Activated naive CD4-positive, alpha-beta T cell (primary cell): ENCODE data around the gene FMOD.
"Not testable (repeated sequence)": the region's sequence is repeated elsewhere in the genome, so short reads cannot be mapped to it uniquely, and the experiment has no call there.

Experiments used
- DNase-seq, 4 experiments: peaks; one replicate each; lab custom pipeline; 2025; lab: John Stamatoyannopoulos, UW

The FMOD gene

DNA sequence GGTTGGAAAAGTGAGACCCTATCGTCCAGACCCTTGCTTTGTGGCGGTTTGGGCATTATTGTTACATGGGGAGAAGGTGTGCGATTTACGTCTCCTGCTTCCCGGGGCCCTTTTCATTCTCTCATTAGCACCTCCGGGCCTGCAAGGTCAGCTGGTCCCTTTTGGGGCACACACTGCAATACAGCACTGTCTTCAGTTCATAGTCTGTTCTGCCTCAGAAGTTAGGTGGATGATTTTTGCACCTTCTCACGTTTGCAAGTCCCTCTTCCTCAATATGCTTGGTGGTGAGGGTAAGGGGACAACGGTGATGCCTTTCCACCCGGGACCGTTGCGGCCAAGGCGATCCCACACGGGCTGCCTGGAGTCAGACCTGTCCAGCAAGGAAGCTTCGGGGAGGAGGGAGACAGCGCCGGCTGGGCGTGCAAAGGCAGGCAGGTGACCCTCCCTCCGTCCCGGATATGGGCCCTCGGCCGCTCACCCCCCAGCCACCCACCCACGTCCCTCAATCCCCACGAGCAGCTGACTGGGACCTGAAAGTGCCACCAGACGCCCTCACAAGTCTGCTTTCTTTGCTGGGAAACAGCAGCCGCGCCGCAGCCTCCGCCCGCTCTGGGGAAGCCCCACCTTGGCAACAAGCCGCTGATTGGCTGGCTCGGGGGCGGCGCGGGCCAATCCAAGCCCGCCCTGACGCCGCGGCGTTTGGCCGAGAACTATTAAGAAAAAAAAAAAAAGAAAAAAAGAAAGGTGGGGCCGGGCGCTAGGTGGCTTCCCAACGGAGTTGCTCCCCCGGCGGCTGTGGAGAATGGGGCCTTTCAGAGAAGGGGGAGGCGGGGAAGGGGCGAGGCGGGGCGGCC lies 23.9 kb downstream of the FMOD start:
- peak; percentile 73 to 93 (median 86) for DNase-seq

DNA sequence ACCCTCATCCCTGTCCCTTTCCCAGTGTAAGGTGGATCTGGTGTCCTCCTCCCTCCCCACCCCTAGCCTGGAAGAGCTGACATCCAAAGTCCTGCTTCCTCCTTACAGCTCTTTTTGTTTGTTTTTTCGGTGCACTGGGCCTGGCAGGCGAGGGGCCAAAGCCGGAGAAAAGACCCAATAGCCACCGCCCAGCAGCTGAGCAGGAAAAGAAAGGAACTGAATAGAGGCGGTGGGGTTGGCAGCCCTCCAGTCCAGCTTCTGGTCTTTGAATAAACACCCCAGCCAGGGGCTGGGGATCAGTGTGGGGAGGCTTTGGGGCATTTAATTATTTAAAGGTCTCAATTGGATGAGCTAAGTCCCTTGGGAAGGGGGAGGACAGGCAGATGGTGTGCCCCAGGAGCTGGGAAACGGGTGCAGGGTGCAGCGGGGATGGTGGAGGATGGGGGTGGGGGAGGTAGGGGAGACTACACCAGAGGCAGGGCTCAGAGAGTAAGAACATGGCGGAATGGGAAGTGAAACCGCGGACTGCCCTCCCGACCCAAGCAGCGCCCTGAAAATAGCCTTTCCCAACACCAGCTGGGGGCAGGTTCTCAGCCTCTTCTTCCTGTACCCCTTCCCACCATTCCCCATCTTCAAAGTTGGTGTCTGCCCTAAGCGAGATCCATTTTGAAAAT lies 25.4 kb downstream of the FMOD start:
- DNase-seq: no peak

DNA sequence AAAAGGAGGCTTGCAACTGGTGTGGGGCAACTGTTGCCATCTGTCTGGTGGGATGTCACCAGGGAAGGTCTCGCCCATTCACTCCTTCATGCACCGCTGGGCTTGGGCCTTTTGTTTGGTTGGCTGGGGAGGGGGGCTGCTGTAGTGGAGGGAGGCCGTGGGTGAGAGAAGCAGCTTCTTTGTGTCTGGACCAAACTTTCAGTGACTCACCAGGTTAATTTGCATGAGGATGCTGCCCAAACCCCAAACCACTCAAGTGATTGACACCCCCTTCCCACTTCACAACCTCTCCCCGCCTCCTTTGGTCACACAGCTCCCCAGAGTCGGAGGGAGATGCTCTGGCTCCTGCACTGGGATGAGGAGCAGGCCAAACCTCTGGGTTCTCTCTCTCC lies 25.9 kb downstream of the FMOD start:
- DNase-seq: peak in 1 of 4 experiments; percentile 24

DNA sequence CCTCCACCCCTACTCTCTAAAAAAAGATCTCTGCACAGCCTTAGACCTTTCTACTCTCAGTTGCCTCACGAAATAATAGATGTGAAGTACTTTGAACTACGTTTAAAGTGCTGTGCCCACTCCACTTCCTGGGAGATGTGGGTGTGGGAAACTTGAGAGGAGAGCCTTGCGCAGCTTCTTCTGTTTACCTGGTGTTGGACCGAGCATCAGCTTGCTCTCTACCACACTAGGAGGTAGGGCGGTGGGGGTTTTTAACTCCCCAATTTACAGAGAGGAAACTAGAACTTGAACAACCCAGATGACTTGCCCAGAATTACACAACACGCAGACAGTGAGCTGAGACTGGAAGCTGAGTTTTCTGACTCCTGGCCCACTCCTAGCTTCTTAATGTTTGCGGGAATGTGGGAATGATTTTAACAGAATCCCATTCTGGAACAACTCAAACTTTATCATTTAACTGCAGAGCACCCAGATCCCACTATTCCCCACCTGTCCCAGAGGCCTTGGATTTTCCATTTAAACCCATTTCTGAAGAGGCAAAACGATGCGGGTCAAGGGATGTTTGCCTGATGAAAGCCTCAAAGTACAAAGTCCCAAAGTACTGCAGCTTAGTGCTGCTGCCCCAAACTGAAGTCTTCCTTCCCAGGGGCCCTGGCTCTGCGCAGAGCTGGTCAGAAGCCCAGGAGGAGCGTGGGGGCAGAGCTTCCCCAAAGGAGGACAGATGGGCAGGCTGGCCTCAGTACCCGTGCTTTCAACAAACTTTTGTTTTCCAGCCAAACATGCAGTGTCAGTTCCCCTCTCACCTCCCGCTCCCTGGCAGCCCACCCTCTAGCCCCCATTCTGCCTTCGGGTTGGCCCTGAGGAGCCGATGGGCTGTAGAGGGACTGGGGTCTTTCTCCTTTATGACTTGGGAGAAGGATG lies 26.6 kb downstream of the FMOD start:
- DNase-seq: peak in 2 of 4 experiments; percentile 13 to 31

DNA sequence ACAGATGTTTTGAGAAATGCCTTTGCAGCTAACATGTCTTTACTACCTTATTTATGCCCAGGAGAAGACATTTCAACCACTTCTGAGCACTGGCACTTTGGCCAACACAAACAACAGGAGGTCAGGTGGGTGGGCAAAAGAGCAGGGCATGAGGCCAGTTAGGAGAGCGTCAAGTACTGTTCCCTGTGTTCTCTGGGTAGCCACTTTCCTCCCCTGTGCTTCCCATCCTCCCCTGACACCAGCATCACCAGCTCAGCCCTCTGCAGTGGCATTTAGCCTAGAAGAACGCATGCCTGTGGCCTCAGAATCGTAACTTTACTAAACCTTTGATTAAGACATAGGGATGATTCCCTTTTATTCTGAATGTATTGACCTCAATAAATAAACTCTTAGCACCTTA lies 27.3 kb downstream of the FMOD start:
- DNase-seq: no peak

DNA sequence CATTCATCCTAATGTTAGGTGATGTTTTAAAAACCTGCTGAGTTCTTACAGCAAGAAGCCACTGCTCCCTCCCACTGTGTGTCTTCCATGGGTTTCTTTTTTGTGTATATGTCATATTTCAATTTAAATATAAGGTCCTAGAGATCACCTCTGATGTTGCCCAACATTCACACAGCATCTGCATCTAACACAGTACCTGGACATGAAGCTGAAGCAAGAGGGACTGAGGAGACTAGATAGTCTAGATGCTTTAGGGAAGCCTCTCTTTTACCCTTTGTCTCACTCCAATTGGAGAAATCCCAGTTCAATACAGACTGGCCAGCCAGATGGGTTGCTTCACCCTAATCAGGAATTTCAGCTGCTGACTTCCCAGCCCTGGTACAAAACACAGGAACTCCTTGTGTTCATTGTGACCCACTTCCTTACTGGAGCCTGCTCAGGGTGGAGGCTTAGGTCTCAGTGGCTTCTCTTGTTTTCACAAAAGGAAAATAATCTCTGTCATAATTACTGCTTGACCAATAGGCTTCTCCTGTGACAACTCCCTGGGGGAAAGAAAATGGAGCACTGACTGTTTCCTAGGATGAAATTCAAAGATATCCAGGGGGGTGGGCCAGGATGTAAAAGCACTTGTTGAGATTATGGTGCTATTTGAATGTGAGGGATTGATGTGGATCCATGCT lies 28.3 kb downstream of the FMOD start:
- DNase-seq: no peak

DNA sequence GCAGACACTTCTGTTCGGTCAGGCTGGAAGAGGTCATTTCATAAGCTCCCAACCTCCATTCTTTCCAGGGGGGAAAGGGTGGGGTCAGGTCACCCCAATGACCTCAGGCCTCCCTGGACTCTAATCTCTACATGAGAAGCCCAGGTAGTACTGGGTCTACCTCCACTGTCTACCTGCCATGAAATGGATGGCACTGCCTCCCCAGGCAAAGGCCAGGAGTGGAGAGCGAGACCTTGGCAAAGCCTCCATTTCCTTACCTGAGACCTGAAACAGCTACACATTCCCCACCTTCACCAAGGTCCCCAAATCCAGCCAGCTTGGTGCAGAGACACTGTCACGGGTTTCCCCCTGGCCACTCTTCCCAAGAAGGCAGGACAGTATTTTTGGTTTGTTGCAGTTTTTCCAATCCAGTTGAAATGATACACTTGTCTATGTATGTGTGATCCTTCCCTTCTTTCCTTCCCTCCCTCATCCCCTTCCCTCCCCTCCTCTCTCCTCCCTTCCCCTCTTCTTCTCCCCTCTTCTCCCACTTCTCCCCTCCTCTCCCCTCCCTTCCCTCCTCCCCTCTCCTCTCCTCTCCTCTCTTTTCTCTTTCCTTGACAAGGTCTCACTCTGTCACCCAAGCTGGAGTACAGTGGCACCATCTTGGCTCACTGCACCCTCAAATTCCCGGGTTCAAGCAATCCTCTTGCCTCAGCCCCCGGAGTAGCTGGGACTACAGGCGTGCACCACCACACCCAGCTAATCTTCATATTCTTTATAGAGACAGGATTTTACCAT lies 29.5 kb downstream of the FMOD start:
- DNase-seq: no peak

DNA sequence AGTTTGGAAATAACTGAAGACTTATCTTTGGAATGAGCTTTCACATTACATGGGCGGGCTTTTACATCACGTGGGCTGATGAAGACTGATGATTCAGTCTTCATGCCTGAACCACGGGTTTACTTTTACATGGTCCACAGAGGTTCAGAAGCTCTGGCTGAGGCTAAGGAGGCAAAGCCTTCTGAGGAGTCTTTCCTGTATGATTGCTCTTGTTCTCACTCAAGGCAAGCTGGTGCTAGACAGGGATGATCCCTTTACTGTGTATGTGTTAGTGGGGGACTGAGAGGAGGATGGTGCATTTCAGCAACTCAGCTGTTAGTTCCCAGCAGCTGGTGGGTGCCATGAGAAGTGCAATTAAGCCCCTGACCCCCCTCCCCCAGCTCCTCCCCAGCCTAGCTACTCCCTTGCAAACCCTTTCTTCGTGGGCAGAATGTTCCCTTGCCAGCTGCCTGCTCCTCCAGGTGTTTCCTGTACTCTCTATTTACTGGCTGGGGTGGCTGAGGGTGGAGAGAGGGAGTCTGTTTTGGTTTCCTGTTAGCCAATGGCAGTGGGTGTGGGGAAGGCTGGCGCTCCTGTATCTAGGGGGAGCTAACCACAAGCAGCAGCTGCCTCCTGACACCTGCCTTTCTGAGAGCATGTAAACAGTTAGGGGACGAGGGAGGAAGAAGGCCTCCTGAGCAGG lies 30.2 kb downstream of the FMOD start:
- DNase-seq: peak in 2 of 4 experiments; percentile 51 to 63

DNA sequence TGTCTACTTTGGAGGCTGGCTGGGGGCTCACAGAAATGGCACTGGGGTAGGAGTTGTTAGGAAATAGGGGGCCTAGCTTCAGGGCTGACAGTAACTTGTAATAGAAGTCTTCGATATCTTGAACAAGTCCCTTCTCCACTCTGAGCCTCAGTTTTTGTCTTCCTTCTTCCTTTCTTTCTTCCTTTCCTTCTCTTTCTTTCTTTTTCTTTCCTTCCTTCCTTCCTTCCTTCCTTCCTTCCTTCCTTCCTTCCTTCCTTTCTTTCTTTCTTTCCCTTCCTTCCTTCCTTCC lies 32.7 kb downstream of the FMOD start:
- DNase-seq: no peak

DNA sequence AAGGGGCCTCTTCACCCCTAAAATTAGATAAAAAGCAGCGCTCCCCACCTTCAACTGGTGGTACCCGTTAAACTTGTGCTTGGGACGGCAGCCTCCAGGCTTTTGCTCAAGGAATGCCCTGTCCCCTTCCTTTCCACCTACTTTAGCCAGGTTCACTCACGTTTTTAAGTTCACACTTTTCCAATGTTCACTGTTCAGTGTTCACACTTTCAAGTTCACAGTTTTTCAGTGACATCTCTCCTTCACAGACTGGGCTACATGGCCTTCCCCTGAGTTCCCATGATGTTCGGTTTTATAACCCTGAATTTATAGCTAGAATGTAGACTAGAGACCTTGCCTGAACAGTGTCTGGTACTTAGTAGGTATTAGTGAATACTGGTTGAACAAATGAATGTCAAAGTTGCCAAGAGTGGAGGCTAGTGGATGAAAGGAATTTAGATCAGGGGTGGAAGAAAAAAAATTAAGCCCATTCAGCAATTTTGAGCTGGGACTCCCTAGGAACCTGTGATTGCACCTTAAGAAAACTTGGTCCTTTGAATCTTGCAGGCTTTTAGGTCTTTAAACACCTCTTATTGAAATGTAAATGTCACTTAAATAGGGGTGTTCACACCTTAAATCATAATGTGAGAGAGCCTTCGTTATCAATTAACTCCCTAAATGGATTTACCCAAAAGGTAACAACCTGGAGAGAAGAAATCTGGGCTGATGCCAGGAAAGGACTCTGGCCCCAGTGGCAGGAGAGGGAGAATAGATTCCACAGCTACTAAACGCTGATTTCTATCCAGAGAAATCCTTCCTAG lies 33.3 kb downstream of the FMOD start:
- DNase-seq: no peak

DNA sequence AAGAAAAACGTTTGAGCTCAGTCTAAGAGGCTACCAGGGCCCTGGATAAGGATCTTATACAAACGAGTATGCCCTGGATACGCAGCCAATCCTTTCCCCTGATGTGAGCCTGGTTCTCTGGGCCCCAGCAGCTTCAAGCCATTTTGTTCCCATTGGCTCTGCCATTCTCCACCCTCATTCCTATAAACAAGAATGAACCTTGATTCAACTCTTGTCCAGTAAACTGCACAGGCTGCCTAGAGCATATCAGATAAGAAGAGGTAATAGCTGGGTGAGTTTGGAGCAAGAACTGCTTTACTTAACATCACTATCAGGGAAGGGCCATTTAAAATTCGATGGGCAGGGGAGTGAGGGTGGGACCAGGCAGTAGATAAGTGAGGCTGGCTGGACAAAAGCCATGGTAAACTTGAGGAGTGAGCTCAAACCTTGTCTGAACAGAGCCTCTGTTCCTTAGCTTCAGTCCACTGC lies 34.3 kb downstream of the FMOD start:
- DNase-seq: no peak

DNA sequence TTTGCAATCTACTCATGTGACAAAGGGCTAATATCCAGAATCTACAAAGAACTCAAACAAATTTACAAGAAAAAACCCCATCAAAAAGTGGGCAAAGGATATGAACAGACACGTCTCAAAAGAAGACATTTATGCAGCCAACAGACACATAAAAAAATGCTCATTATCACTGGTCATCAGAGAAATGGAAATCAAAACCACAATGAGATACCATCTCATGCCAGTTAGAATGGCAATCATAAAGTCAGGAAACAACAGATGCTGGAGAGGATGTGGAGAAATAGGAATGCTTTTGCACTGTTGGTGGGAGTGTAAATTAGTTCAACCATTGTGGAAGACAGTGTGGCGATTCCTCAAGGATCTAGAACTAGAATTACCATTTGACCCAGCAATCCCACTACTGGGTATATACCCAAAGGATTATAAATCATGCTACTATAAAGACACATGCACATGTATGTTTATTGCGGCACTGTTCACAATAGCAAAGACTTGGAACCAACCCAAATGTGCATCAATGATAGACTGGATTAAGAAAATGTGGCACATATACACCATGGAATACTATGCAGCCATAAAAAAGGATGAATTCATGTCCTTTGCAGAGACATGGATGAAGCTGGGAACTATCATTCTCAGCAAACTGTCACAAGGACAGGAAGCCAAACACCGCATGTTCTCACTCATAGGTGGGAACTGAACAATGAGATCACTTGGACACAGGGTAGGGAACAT lies 36.7 kb downstream of the FMOD start:
- not testable (repeated sequence) for DNase-seq

DNA sequence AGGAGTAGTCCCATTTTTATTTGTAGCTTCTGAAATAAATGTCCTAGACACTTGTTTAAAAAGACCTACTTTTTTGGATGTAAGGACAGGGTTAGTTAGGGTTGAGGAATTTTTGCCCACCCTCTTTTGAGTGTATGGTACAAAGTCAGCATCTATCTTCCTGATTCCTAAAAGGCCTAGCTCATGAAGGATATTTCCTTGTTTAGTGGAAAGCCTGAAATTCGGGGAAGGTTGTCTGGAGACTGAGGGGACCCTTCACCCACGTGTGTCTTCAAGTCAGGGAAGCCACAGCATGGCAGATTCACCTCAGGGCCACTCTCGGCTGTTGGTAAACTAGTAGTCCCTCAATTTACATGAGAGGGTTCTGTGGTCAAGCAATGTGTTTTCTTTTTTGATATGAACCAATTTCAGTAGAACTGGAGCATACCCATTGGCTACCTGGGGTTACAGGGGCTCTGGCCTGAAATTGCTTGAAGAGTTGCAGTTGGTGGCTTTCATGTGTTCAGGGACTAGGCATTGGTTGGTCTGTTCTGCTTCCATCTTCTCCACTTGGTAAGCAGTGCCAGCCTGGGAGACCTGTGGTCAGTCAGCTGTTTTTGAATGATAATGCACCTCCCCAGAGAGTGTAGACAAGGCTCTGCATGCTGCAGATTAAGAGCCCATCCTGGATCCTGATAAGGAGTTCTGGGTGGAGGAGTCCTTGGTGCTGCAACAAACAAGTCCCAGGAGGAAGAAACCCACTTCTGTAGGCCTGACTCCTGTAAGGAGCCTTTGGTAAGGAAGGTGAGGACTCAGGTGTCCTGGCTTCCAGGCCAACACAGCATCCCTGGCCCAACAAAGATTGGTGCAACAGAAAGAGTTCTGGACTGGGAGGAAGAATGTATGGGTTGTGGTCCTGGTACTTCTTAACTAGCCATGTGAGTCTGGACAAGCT lies 39.3 kb downstream of the FMOD start:
- no peak for DNase-seq

DNA sequence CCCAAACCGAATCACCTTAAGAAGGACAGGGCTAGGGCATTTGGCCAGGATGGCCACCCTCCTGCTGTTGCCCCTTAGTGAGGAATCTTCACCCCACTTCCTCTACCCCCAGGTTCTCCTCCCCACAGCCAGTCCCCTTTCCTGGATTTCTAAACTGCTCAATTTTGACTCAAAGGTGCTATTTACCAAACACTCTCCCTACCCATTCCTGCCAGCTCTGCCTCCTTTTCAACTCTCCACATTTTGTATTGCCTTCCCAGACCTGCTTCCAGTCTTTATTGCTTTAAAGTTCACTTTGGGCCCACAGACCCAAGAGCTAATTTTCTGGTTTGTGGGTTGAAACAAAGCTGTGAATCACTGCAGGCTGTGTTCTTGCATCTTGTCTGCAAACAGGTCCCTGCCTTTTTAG lies 42.0 kb downstream of the FMOD start:
- no peak for DNase-seq

DNA sequence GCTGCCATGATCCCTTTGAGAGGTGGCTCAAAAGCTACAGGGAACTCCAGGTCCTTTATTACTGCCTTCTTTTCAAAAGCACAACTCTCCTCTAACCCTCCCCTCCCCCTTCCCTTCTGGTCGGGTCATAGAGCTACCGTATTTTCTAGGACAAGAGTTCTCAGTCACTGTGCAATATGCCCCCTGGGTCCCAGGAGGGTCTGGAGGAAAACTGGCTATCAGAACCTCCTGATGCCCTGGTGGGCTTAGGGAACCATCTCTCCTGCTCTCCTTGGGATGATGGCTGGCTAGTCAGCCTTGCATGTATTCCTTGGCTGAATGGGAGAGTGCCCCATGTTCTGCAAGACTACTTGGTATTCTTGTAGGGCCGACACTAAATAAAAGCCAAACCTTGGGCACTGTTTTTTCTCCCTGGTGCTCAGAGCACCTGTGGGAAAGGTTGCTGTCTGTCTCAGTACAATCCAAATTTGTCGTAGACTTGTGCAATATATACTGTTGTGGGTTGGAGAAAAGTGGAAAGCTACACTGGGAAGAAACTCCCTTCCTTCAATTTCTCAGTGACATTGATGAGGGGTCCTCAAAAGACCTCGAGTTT lies 42.5 kb downstream of the FMOD start:
- no peak for DNase-seq

DNA sequence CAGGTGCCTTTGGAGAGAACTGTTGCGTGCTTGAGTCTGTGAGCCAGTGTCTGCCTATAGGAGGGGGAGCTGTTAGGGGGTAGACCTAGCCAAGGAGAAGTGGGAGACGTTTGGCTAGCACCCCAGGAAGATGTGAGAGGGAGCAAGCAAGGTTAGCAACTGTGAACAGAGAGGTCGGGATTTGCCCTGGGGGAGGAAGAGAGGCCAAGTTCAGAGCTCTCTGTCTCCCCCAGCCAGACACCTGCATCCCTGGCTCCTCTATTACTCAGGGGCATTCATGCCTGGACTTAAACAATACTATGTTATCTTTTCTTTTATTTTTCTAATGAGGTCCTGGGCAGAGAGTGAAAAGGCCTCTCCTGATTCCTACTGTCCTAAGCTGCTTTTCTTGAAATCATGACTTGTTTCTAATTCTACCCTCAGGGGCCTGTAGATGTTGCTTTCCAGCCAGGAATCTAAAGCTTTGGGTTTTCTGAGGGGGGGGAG lies 43.2 kb downstream of the FMOD start:
- DNase-seq: no peak

DNA sequence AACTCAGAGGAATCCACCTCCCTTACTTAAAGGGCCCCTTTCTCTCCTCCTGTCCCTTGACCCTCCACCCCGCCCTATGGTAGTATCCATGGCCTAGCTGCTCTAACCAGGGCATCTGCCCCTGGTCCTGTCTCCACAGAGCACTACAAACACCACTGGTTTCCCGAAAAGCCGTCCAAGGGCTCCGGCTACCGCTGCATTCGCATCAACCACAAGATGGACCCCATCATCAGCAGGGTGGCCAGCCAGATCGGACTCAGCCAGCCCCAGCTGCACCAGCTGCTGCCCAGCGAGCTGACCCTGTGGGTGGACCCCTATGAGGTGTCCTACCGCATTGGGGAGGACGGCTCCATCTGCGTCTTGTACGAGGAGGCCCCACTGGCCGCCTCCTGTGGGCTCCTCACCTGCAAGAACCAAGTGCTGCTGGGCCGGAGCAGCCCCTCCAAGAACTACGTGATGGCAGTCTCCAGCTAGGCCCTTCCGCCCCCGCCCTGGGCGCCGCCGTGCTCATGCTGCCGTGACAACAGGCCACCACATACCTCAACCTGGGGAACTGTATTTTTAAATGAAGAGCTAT lies 43.9 kb downstream of the FMOD start:
- DNase-seq: peak in 1 of 4 experiments; percentile 33
